BJ (cell line): ENCODE results near the gene IL19. TPM values are rescaled to one million over a fixed set of nuclear protein-coding genes. Genes with fewer than 3 reads are reported as not detected.

Source experiments
- CTCF ChIA-PET: fragments of 350-600 bp; formaldehyde crosslinking; extraction: SDS; loops from one replicate; lab custom pipeline; 2021; ENCODE audit warnings: antibody characterized with exemption, inconsistent platforms; lab: Yijun Ruan, JAX
- POLR2A ChIA-PET: fragments of 300-600 bp; sonication (Branson Sonifier 250); formaldehyde crosslinking; extraction: SDS; loops from one replicate; lab custom pipeline; 2021; ENCODE audit warnings: antibody characterized with exemption; lab: Charles Lee
- DNase-seq: peaks from one replicate; pipeline ENCODE4 v3.0.0-alpha.2; 2011; ENCODE audit warnings: low read depth
- H3K27me3 ChIP-seq: 2 replicates; pipeline ENCODE4 v1.6.0; 2011; ENCODE audit warnings: low read length; ENCODE audit not compliant: control insufficient read depth, insufficient read depth
- H3K36me3 ChIP-seq: 2 replicates; pipeline ENCODE4 v1.5.1; 2011; ENCODE audit warnings: low read length; ENCODE audit not compliant: control insufficient read depth, insufficient read depth
- H3K4me3 ChIP-seq: 2 replicates; pipeline ENCODE4 v1.5.1; 2011; ENCODE audit warnings: low read depth, mild to moderate bottlenecking, control low read depth, low read length
- CTCF ChIP-seq: IDR thresholded peaks from 2 replicates; pipeline ENCODE4 v1.5.1; 2011; ENCODE audit warnings: low read depth, mild to moderate bottlenecking, control low read depth, inconsistent platforms, low read length, moderate library complexity; ENCODE audit not compliant: insufficient read depth
- polyA plus RNA-seq: library from polyadenylated mRNA; depleted of rRNA; stranded (reverse); fragments of >200 nt; gene quantifications from 2 replicates; pipeline ENCODE4 v1.2.3, GENCODE V29; 2011

IL19 gene
- polyA plus RNA-seq, 1 experiment: not detected

DNA sequence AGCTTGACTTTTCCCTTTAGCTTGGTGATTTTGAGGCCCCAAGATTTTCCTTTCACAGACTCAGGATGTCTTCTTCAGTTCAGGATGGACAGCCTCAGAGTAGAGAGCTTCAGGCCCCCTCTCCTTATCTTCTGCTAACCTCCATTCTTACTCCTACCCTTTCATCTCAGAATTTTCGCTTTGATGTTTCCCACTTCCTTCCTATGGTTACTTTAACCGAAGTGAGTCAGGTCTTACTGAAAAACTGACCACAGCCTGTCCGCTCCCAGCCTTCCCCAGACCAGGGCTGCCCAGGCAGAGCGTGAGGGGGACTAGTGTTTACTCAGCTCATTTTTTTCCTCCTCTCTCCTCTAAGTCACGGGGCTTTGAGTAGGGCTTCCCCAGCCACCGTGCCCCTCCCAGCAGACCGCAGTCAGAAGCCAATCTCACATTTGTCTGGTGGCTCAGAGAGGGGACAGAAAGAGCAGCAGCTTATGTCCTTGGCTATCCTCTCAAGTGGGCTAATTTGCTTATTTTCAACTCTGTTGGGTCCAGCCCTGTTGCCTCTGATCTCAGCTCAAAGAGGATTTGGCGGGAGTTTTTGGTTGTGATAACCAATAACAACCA, 4.2 kb upstream of the IL19 start:
- TF ChIP-seq CTCF: no peak
- Histone ChIP-seq H3K27me3 (peaks cover 6% of the 10 kb centered on the region), H3K4me3 (no peak overlapping the region), H3K36me3 (no peaks in the 10 kb centered on the region)
- CTCF ChIA-PET: interaction anchor here (0.9 to 2.0 kb wide), 5 partner anchors 10 to 148 kb away, joined by 3 to 8 read pairs (median 4); no protein-coding TSS in a partner anchor
- peak; percentile 47 for DNase-seq
- POLR2A ChIA-PET: no interaction called here

DNA sequence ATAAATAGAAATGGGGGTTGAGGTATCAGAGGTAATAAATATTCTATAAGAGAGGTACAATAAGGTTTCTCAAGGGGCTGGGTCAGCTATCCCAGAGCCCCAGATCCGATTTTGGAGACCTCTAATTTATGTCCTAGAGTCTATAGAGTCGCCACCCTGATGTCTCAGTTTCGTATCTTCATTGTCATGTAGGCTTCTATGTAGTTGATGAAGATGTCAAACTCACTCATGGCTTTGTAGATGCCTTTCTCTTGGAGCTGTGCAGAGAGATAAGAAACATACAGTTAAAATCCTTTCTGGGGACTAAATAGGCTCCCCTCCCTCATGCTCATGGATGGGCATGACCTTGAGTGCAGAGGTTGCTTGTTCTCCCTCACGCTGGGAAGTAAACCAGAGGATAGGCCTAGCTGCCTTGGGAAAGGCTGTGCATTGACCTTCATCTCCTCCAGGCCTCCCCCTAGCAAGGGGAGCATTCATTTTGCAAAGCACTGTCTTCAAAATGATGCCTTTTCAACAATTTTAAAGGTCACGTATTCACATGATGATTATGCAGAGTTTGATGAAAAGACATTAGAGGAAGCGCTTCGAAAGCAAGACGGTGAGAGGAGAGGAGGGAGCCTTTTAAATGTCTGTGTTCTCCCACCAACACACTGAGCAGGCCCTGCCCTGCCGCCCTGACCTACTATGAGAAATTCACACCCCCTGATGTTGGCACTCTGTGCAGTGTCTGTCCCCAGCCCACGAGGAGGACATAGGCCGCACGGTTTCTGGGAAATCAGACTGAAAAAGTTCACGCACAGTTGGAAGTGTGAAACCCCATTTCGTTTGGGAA, 1.9 kb upstream of the IL19 start:
- no peak for DNase-seq
- ChIA-PET POLR2A (no interaction called here), CTCF (interaction anchor here (1.2 to 2.8 kb wide), 3 partner anchors 8 to 15 kb away, joined by 4 to 11 read pairs (median 8); no protein-coding TSS in a partner anchor)
- no peak for TF ChIP-seq CTCF
- no peak overlapping the region for H3K4me3 ChIP-seq
- H3K27me3 ChIP-seq: peaks cover 11% of the 10 kb centered on the region
- H3K36me3 ChIP-seq: no peaks in the 10 kb centered on the region

- DNase-seq: no peak
- no peak overlapping the region for H3K4me3 ChIP-seq
- no peaks in the 10 kb centered on the region for H3K36me3 ChIP-seq
- POLR2A ChIA-PET: no interaction called here
- TF ChIP-seq CTCF: no peak
- peaks cover 14% of the 10 kb centered on the region for H3K27me3 ChIP-seq
- CTCF ChIA-PET: interaction anchor here (1.2 to 2.8 kb wide), 3 partner anchors 8 to 143 kb away, joined by 3 to 11 read pairs (median 4); no protein-coding TSS in a partner anchor
Measured at GRCh38 chr1:206769304-206769731, 1.3 kb upstream of the IL19 start.

DNA sequence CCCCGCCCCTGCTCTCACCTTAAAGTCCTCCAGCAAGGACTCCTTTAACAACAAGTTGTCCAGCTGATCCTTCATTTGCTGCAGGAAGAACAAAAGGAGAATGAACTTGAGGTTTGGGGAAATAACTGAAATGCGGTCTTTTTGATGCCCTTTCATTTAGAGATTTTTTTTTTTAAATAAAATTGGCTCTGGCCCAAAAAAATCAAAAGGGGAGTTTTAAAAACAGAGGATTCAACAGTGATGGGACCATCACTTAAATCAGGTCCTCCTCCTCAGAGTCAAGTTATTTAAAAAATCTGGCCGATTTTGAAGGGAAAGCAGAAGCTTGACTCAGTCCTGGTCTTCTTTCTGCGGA, 742 bp downstream of the IL19 start:
- CTCF ChIA-PET: interaction anchor here (0.6 to 2.8 kb wide), 6 partner anchors 10 to 95 kb away, joined by 3 to 11 read pairs (median 4); no protein-coding TSS in a partner anchor
- POLR2A ChIA-PET: interaction anchor here (0.7 kb wide), 1 partner anchor 46 kb away, joined by 6 read pairs; no protein-coding TSS in a partner anchor

More for the DNA sequence above, 742 bp downstream of the IL19 start:
- Histone ChIP-seq H3K27me3 (peaks cover 16% of the 10 kb centered on the region), H3K4me3 (no peak overlapping the region), H3K36me3 (no peaks in the 10 kb centered on the region)
- no peak for TF ChIP-seq CTCF
- DNase-seq: no peak
